GM19023 (cell line): ENCODE measurements around the gene KCNAB2.
"Not testable (repeated sequence)": the region's sequence is repeated elsewhere in the genome, so short reads cannot be mapped to it uniquely, and the experiment has no call there.

Experiments used
- ATAC-seq: cut with Tn5 transposase; IDR thresholded peaks from one replicate; pipeline ENCODE4 v1.9.1; 2021; ENCODE audit warnings: mild to moderate bottlenecking, moderate library complexity; ENCODE audit not compliant: unreplicated experiment

The KCNAB2 gene

GRCh38 chr1:6009120-6010040 is 36.3 kb upstream of the KCNAB2 start:
- no peak for ATAC-seq

- ATAC-seq = no peak
Measured at GRCh38 chr1:6010554-6010953, 35.1 kb upstream of the KCNAB2 start.

DNA sequence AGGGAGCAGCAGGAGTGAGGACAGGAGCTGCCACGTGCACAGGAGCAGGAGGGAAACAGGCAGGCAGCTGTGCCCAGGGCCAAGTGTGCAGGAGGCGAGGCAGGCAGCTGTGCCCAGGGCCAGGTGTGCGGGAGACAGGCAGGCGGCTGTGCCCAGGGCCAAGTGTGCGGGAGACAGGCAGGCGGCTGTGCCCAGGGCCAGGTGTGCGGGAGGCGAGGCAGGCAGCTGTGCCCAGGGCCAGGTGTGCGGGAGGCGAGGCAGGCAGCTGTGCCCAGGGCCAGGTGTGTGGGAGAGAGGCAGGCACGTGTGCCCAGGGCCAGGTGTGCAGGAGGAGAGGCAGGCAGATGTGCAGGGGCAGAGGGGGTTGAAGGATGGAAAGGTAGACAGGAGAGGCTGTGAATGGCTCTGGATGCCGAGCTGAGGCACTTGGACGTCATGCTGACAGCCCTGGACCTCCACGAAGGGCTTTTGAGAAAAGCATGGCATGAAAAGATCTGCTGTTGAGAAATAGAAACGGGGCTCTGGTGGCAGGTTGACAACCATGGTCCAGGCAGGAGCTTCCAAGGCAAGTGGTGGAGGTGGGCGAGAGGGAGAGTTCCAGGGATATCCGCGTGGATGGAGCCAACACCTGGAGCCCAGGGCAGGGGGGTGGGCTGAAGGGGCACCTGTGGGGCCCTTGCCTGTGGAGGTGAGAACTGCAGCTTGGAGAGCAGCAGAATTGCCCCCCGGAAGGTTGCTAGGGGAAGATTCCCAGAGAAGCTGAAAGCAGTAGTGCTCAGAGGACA is 34.3 kb upstream of the KCNAB2 start:
- ATAC-seq = no peak

DNA sequence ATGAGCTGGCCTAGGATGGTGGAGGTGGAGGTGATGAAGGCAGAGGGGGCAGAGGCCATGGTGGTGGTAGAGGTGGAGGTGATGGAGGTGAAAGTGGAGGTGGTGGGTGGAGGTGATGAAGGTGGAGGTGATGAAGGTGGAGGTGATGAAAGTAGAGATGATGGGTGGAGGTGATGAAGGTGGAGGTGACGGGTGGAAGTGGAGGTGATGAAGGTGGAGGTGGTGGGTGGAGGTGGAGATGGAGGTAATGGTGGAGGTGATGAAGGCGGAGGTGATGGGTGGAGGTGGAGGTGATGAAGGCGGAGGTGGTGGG is 33.8 kb upstream of the KCNAB2 start:
- ATAC-seq = no peak

- ATAC-seq = no peak
Measured at GRCh38 chr1:6012529-6013318, 33.0 kb upstream of the KCNAB2 start.

GRCh38 chr1:6013491-6013890 is 32.2 kb upstream of the KCNAB2 start:
- ATAC-seq = no peak

GRCh38 chr1:6014130-6014999 is 31.3 kb upstream of the KCNAB2 start:
- no peak for ATAC-seq

DNA sequence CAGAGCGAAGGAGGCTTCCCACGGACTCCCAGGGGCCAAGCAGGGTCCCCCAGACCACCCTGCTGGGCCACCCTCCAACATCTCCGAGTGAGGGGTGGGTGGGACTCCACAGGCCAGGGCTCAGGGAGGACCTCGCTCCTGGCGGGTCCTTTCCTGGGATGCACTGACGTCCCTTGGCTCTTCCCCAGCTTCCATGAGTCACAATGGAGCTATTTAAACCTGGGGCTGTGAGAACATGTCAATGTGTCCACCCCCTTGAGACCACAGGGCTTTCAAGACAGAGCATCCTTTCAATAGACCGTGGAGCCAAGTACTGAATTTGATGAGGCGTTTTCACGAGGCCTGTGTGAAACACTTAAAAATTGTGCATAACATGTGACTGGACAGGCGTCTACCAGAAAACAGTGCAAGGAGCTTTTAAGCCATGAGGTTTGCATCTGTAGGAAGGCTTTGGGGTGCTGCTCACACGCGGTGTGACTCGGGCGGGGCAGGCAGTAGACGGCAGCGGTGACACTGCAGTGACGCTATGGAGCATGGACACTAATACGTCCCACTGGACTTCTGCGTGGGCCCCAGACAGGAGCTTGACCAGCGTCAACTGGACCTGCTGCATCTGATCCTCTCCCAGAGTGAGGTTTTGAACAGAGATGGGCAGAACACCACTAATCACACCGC is 29.4 kb upstream of the KCNAB2 start:
- ATAC-seq = no peak

DNA sequence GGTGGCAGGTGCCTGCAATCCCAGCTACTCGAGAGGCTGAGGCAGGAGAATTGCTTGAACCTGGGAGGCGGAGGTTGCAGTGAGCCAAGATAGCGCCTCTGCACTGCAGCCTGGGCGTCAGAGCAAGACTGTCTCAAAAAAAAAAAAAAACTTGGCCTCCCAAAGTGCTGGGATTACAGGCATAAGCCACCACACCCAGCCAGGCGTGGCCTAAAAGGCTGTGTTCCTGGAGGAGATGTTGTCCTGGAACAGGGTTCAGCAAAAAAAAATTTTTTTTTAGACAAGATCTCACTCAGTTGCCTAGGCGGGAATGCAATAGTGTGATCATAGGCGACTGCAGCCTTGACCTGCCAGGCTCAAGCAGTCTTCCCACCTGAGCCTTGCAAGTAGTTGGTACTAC is 28.0 kb upstream of the KCNAB2 start:
- ATAC-seq = not testable (repeated sequence)

DNA sequence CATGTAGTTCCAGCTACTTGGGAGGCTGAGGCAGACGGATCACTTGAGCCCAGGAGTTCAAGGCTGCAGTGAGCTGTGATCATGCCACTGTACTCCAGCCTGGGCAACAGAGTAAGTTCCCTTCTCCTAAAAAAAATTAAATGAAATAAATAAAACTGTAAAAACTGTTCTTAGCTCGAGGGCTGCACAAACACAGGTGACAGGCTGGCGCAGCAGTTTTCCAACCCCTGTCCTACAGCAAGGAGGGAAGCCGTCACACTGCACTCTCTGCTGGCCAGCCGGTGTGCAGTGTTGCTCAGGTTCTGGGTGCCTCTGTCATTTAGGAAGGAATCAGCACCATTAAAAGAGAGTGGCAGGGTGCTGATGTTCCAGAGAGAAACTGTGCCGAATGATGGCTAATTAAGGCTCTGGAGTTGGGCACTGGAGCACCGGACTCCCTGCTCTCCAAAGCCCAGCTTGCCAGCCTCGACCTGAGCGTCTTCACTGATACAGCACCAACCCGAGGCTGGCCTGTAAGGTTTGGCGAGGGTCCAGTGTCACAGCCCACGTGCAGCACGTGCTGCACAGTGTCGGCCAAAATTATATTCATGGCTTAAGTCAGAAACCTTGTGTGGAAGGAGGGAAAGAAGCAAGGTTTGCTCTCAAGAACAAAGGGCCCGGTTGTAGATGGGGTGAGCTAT is 26.4 kb upstream of the KCNAB2 start:
- no peak for ATAC-seq

GRCh38 chr1:6022193-6022592 is 23.5 kb upstream of the KCNAB2 start:
- no peak for ATAC-seq

GRCh38 chr1:6023346-6023745 is 22.3 kb upstream of the KCNAB2 start:
- no peak for ATAC-seq

DNA sequence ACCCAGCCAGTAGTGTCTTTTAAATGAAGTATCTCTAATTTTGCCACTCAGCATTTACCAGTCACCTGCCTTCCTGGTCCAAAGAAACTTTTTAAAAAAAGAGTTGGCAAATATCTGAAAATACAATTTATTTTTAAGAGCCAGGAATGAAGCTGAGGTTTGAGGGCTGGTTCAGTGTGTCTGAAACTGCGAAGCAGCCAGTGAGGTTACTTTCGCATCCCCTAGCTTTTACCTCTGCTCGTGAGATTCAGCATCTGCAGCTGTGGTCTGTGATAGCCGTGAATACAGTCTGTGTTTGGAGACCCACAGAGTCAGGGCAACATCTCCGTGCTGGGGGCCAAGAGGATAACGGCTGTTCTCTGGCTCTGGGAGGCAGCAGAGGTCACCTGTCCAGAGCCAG is 21.3 kb upstream of the KCNAB2 start:
- ATAC-seq = no peak

- no peak for ATAC-seq
Measured at GRCh38 chr1:6025269-6026094, 20.2 kb upstream of the KCNAB2 start.

DNA sequence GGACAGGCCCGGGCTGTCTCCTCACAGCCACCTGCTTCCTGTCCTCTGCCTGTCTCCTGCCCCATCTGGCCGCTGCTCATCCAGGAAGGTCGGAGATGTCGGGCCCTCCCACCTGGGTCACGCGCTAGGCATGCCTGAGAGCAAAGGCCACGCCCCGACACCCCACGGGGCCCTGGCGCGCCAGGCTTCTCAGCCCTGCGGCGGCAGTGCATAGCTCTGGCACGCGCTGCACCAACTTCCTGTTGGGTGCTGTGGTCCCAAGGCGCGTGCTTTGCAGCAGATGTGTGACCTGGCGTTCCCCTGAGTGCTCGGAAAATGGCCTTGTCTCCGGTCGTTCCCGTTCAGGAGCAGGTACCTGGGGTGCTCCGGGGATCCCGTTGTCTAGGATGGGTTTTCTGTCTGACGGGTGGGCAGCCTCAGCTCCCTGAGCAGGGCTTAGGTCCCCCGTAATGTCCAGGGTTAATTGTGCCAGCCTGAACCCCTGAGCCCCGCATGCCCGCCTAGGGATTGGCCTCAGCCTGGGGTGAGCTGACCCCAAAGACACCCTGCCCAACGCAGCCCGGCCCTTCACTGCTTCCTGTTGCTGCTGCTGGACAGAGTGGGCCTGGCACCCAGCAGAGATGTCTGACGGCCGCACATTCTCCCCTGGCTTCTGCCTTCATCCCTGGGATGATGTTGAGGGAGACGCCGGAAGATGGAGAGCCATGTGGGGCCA is 19.4 kb upstream of the KCNAB2 start:
- ATAC-seq = peak; percentile 74

DNA sequence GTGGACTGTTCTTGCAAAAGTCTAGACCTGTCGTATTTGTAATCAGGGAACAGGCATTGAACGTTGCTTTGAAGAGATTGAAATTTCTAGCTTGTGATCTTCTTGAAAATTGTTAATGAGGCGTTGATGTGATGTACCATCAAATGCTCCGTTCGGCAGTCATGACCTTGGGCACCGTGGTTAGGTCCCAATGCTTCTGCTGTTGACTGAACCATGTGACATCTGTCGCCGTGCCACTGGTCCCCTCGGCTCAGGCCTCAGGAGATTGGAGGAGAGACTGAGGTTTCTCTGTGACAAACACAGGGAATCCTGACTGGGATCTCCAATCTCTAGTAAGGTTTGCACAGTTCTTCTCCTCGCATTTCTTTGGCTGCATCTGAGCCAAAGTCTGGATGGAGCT is 18.1 kb upstream of the KCNAB2 start:
- no peak for ATAC-seq

GRCh38 chr1:6028042-6028850 is 17.4 kb upstream of the KCNAB2 start:
- ATAC-seq = no peak
